Brain microvascular endothelial cell (primary cell): ENCODE measurements around the gene GAL3ST1.

Experiments used
- DNase-seq: peaks from one replicate; pipeline ENCODE4 v3.0.0-alpha.2; 2020
- H3K27ac ChIP-seq: fragments of 250-450 bp; sonication (Bioruptor Pico); 2 replicates; pipeline ENCODE4 v1.5.1; 2020; ENCODE audit warnings: mild to moderate bottlenecking, moderate library complexity
- H3K27me3 ChIP-seq: fragments of 250-450 bp; sonication (Bioruptor Pico); replicated peaks from 2 replicates; pipeline ENCODE4 v1.5.1; 2020; ENCODE audit warnings: mild to moderate bottlenecking
- H3K36me3 ChIP-seq: fragments of 250-450 bp; sonication (Bioruptor Pico); replicated peaks from 2 replicates; pipeline ENCODE4 v1.5.1; 2020; ENCODE audit warnings: mild to moderate bottlenecking
- H3K4me3 ChIP-seq: 2 replicates; pipeline ENCODE4 v1.5.1; 2011; ENCODE audit warnings: low read depth, mild to moderate bottlenecking, control low read depth, low read length, moderate library complexity
- CTCF ChIP-seq: IDR thresholded peaks from 2 replicates; pipeline ENCODE4 v1.5.1; 2011; ENCODE audit warnings: low read depth, mild to moderate bottlenecking, moderate library complexity, low read length, control low read depth, inconsistent platforms; ENCODE audit errors: missing control alignments
- in situ Hi-C: cut with HindIII; loops from 2 replicates; pipeline ENCODE4 v1.10.0; 2017; ENCODE audit warnings: low sequenced_read_pairs, low pct_ligation_motif_present

The GAL3ST1 gene

GRCh38 chr22:30516731-30517130 lies 57.7 kb downstream of the GAL3ST1 start:
- in situ Hi-C loops: no loop called here
- Histone ChIP-seq H3K4me3 (no peak overlapping the region), H3K27me3 (no peaks in the 10 kb centered on the region), H3K36me3 (no peaks in the 10 kb centered on the region), H3K27ac (no peak overlapping the region)
- no peak for DNase-seq
- no peak for TF ChIP-seq CTCF

- no peak for TF ChIP-seq CTCF
- no peak for DNase-seq
These were observed 58.2 kb downstream of the GAL3ST1 start for GRCh38 chr22:30516273-30516672.

GRCh38 chr22:30514252-30514651 lies 60.2 kb downstream of the GAL3ST1 start:
- DNase-seq: no peak
- Histone ChIP-seq H3K27me3 (no peaks in the 10 kb centered on the region), H3K27ac (no peak overlapping the region), H3K4me3 (no peak overlapping the region), H3K36me3 (no peaks in the 10 kb centered on the region)
- in situ Hi-C loops: no loop called here
- no peak for TF ChIP-seq CTCF

More at GRCh38 chr22:30516273-30516672, 58.2 kb downstream of the GAL3ST1 start:
- in situ Hi-C loops: no loop called here
- Histone ChIP-seq H3K36me3 (no peaks in the 10 kb centered on the region), H3K27ac (no peak overlapping the region), H3K27me3 (no peaks in the 10 kb centered on the region), H3K4me3 (no peak overlapping the region)

- DNase-seq: no peak
- H3K27ac ChIP-seq: no peak overlapping the region
- in situ Hi-C loops: no loop called here
- no peaks in the 10 kb centered on the region for H3K27me3 ChIP-seq
- no peak for TF ChIP-seq CTCF
- H3K4me3 ChIP-seq: no peak overlapping the region
- H3K36me3 ChIP-seq: no peaks in the 10 kb centered on the region
These were observed 61.0 kb downstream of the GAL3ST1 start for GRCh38 chr22:30513462-30513861.

GRCh38 chr22:30511911-30512310 lies 62.6 kb downstream of the GAL3ST1 start:
- DNase-seq: no peak
- in situ Hi-C loops: no loop called here
- Histone ChIP-seq H3K4me3 (no peak overlapping the region), H3K27me3 (no peaks in the 10 kb centered on the region), H3K27ac (no peak overlapping the region), H3K36me3 (no peaks in the 10 kb centered on the region)
- TF ChIP-seq CTCF: no peak

GRCh38 chr22:30511109-30511508 lies 63.4 kb downstream of the GAL3ST1 start:
- H3K27ac ChIP-seq: no peak overlapping the region
- TF ChIP-seq CTCF: no peak
- H3K4me3 ChIP-seq: no peak overlapping the region
- no peaks in the 10 kb centered on the region for H3K36me3 ChIP-seq
- DNase-seq: no peak
- in situ Hi-C loops: no loop called here
- peaks cover 2% of the 10 kb centered on the region for H3K27me3 ChIP-seq
